GM15510 (cell line): ENCODE data around the gene TMIE.

Experiments used
- POLR2A ChIP-seq: IDR thresholded peaks from 3 replicates; pipeline ENCODE4 v1.6.1; 2011; ENCODE audit warnings: borderline replicate concordance; ENCODE audit not compliant: insufficient read length; ENCODE audit errors: extremely low read depth

Gene TMIE

GRCh38 chr3:46716461-46717441, 15.6 kb downstream of the TMIE start:
- TF ChIP-seq POLR2A: no peak

DNA sequence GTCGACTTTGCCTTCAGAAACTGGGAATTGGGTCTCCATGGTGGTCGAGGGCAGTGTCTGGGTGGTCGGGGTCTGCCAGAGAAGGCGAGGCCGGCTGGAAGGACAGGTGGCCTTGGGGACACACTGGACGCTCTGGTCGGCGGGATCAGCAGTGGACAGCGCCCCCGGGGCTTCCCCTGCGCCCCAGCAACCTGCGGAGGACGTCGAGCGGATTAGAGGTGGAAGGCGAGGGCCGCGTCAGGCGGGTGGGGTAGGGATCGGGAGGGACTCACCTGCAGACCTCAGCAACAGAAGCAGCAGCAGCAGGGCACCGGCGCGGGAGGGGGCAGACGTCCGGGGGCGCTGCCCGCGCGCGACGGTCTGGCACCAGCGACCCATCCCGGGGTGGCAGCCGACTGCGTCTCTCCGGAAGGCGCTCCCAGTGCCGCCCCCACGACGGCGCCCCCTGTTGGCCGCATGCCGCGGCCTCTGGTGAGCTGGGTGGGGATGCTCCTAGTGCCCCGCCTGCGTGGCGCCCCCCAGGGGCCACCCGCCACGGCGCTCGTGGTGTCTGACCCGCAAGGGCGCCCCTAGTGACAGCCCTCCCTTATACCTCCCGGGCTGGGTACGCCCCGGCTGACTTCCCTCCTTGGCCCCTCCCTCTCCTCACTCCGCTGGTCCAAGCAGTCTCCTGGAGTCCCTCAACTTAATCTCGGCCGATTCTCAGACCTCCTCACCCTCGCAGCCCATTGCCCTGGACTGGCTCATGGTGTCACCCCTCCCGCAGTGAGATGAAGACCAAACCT, 16.4 kb downstream of the TMIE start, which contains the start of gene PRSS50:
Gene PRSS50, minus strand, starts transcription at position 423 of the 785 bp plus-strand sequence. Its CDS starts 45 bp downstream, at position 378.
- no peak for TF ChIP-seq POLR2A

DNA sequence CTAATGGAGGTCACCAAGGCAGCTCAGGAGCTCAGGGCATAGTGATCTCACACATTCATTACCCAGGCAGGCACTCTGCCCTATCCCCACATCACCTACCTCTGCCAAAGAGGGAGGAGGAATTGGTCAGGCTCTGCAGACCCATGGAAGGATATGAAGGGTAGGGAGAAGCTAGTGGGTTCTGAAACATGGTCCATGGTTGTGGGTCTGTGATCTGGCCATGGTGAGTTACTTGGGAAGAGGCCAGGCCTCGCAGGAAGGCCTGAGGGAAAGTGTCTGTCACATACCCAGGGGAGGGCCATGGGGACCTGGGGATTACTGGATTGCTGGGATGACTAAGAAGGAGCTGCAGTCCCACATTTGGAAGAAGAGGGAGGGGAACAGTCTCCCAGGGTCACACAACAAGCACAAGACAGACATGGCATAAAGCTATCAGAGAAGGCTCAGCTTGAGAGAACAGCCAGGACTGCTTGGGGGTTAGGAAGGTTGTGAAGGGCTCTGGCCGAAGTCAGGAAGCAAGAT, 17.9 kb downstream of the TMIE start:
- no peak for TF ChIP-seq POLR2A

DNA sequence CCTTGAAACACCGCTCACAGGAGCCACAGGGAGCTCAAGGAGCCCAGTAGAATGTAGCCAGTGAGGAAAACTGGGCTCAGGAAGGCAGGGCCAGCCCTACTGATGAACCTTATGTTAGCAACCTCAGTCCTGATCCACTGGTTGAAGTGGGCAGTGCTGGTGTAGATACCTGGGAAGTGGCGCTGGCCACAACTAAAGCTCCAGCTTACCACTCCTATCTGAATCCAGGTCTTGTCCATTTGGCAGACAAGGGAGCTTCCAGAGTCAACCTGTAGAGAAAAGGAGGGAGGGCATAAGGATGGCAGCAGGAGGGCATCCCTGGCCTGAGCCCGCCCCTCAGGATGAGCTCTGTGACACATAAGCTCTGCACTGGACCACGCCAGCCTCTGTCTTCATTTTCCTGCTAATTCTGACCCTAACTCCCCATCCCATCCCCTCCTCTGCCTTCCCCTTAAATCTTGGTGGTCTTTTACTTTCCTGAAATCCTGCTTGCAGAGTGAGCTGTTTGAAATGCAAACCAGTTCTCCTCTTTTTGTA, 18.6 kb downstream of the TMIE start:
- no peak for TF ChIP-seq POLR2A

DNA sequence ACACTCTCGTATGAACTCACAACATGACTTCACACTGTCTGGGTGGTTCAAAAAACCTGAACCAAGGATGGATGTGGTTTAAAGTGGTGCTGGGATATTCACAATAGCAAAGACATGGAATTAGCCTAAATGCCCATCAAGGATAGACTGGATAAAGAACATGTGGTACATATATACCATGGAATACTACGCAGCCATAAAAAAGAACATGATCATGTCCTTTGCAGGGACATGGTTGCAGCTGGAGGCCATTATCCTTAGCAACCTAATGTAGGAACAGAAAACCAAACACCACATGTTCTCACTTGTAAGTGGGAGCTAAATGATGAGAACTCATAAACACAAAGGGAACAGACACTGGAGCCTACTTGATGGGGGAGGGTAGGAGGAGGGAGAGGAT, 19.8 kb downstream of the TMIE start:
- no peak for TF ChIP-seq POLR2A

DNA sequence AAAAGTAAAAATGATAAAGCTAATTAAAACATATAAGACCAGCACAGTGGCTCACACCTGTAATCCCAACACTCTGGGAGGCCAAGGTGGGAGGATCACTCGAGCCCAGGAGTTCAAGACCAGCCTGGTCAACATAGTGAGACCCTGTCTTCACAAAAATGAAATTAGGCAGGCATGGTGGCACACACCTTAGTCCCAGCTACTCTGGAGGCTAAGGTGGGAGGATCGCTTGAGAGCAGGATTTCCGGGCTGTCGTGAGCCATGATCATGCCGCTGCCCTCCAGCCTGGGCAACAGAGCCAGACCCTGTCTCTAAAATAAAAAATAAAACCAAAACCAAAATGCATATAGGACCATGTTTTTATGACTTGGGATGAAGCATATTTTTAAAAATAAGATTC, 21.3 kb downstream of the TMIE start:
- no peak for TF ChIP-seq POLR2A

- no peak for TF ChIP-seq POLR2A
Measured at GRCh38 chr3:46724424-46724823, 23.2 kb downstream of the TMIE start.

DNA sequence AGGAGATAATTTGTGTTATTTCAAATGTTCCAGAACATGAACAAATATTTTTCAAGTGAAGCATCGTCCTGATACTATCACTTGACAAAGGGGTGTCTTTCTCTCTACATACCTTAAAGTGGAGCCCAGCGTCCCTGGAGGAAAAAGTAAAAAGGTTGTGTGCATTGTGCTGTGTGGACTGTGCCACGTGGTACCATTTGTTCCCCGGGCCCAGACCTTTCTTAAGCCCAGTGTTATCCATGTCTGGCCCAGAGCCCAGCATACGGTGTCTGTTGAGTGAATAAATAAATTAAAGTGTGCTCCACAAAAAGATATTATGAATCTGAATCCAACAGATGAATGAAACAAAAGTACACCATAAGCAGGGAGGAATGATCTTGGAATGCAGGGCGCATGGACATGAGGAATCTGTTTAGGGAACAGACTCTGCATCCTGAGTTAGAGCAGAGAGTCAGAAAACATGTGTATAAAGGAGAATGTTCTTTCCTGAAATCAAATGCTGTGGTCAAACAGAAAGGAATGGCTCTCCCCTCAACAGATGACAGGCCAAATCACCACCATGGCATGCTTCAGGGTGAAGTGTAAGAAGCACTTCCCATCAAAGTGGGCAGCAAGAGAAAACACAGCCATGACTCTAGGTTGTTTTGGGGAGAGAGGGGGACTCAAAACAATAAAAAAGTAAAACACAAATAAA, 24.6 kb downstream of the TMIE start:
- no peak for TF ChIP-seq POLR2A

GRCh38 chr3:46729038-46729437, 27.8 kb downstream of the TMIE start:
- no peak for TF ChIP-seq POLR2A

DNA sequence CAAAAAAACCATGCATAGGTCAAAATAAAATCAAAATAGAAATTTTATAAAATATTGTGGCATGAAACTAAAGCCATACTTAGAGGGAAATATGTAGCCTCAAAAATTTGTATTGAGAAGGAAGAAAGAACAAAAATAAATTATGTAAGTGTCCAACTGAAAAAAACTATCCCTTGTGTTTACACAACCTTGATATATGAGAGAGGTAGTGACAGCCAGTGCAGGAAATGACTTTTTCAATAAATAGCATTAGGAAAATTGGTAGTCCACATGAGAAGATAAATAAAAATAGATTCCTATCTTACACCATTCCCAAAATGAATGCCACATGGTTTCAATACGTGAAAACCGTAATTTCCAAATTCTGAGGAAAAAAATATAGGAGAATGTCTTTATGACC, 29.6 kb downstream of the TMIE start:
- no peak for TF ChIP-seq POLR2A

- no peak for TF ChIP-seq POLR2A
Measured at GRCh38 chr3:46731795-46732194, 30.6 kb downstream of the TMIE start.

- TF ChIP-seq POLR2A: no peak
Measured at GRCh38 chr3:46733026-46733800, 32.0 kb downstream of the TMIE start.

DNA sequence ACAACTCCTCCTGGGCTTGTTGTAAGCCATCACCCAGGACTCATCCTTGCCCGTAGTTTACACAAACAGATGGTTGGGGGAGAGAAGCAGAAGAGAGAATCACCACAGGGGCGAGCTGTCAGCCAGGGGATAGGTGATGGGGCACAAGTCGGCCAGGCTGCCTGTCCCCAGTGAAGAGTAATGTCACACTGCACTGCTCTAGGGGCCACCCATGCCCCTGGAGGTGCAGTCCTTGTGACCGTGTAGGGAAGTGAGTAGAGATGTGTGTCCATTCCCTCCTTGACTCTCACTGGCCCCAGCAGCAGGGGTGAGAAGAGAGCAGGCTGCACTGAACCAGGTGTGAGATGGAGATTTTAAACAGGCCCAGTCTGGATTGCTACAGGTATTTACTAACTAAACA, 33.6 kb downstream of the TMIE start:
- no peak for TF ChIP-seq POLR2A

GRCh38 chr3:46736006-46736872, 35.0 kb downstream of the TMIE start:
- no peak for TF ChIP-seq POLR2A

DNA sequence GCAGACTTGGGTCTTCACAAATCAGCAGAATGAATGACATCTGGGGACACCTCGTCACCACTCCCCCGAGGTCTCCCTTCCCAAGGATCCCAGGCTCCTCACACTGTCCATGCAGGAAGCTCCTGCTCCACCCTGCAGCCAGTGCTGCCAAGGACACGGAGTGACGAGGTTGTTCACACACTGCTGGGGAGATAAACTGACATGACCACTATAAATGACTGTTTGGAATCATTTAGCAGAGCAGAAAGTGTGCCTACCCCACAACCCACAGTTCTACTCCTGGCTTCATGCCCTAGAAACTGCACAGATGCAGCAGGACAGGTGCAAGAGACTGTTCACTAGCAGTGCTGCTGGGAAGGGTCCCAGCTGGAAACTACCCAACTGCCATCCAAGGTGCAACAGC, 36.1 kb downstream of the TMIE start:
- TF ChIP-seq POLR2A: no peak
